ENCODE data around the gene SHPK.
A peak's percentile ranks its signal among the peaks of the same experiment; 100 is the strongest.

SHPK gene

GRCh38 chr17:3681565-3681964, 45.5 kb upstream of the SHPK start:
- Histone ChIP-seq H3K27ac (replicated peaks) (no peak overlapping the region), H3K27me3 (ENCODE audit: insufficient read depth, poor library complexity, severe bottlenecking) (no peaks in the 10 kb centered on the region), H3K4me3 (replicated peaks; ENCODE audit: insufficient read depth, low read length) (no peak overlapping the region)
- TF ChIP-seq SPI1 (IDR thresholded peaks at IDR 0.05; ENCODE audit: borderline replicate concordance, low read depth) (no peak), CTCF (IDR thresholded peaks at IDR 0.05; ENCODE audit: insufficient read depth, low read length) (no peak), GABPA (IDR thresholded peaks at IDR 0.05; ENCODE audit: low read depth) (no peak), REST (IDR thresholded peaks at IDR 0.05; ENCODE audit: insufficient replicate concordance, low read depth) (no peak), POLR2AphosphoS5 (IDR thresholded peaks at IDR 0.05; ENCODE audit: low read depth) (no peak)
- DNase-seq (ENCODE audit: low read depth in 1 of 2, low spot score in 1 of 2): peak in 1 of 2 experiments; percentile 8

GRCh38 chr17:3681057-3681456, 45.0 kb upstream of the SHPK start:
- TF ChIP-seq REST (IDR thresholded peaks at IDR 0.05; ENCODE audit: insufficient replicate concordance, low read depth) (no peak), SPI1 (IDR thresholded peaks at IDR 0.05; ENCODE audit: borderline replicate concordance, low read depth) (no peak), GABPA (IDR thresholded peaks at IDR 0.05; ENCODE audit: low read depth) (no peak)
- no peak for DNase-seq (ENCODE audit: low read depth in 1 of 2, low spot score in 1 of 2)
- Histone ChIP-seq H3K27ac (replicated peaks) (no peak overlapping the region), H3K27me3 (ENCODE audit: insufficient read depth, poor library complexity, severe bottlenecking) (no peaks in the 10 kb centered on the region), H3K4me3 (replicated peaks; ENCODE audit: insufficient read depth, low read length) (no peak overlapping the region)

- TF ChIP-seq SPI1 (IDR thresholded peaks at IDR 0.05; ENCODE audit: borderline replicate concordance, low read depth): no peak
- no peak for TF ChIP-seq REST (IDR thresholded peaks at IDR 0.05; ENCODE audit: insufficient replicate concordance, low read depth)
- no peak for TF ChIP-seq GABPA (IDR thresholded peaks at IDR 0.05; ENCODE audit: low read depth)
- TF ChIP-seq POLR2AphosphoS5 (IDR thresholded peaks at IDR 0.05; ENCODE audit: low read depth): no peak
- Histone ChIP-seq H3K27ac (replicated peaks) (no peak overlapping the region), H3K4me3 (replicated peaks; ENCODE audit: insufficient read depth, low read length) (no peak overlapping the region), H3K27me3 (ENCODE audit: insufficient read depth, poor library complexity, severe bottlenecking) (no peaks in the 10 kb centered on the region)
- DNase-seq (ENCODE audit: low read depth in 1 of 2, low spot score in 1 of 2): no peak
Observed at GRCh38 chr17:3679531-3680126, 43.6 kb upstream of the SHPK start.

GRCh38 chr17:3678821-3679530, 42.9 kb upstream of the SHPK start:
- no peaks in the 10 kb centered on the region for H3K27me3 ChIP-seq (ENCODE audit: insufficient read depth, poor library complexity, severe bottlenecking)
- no peak overlapping the region for H3K27ac ChIP-seq (replicated peaks)
- TF ChIP-seq SPI1 (IDR thresholded peaks at IDR 0.05; ENCODE audit: borderline replicate concordance, low read depth): peak; percentile 1; the same call in 1 of the 2 replicates
- no peak for TF ChIP-seq REST (IDR thresholded peaks at IDR 0.05; ENCODE audit: insufficient replicate concordance, low read depth)
- H3K4me3 ChIP-seq (replicated peaks; ENCODE audit: insufficient read depth, low read length): no peak overlapping the region
- DNase-seq (ENCODE audit: low read depth in 1 of 2, low spot score in 1 of 2): no peak
